B cell (primary cell): ENCODE results near the gene ZNF132.

Source experiments
- CTCF ChIP-seq: fragments of 200-600 bp; IDR thresholded peaks from one replicate; pipeline ENCODE4 v1.8.0; 2022; ENCODE audit warnings: antibody characterized with exemption, mild to moderate bottlenecking
- EZH2 ChIP-seq: IDR thresholded peaks from 2 replicates; pipeline ENCODE4 v1.6.1; 2012; ENCODE audit warnings: borderline replicate concordance, low read depth, mild to moderate bottlenecking, moderate library complexity, low read length; ENCODE audit not compliant: insufficient read depth, poor library complexity, severe bottlenecking

- TF ChIP-seq CTCF, result no peak
- no peak for TF ChIP-seq EZH2
Observed at GRCh38 chr19:58398545-58398944, 41.4 kb downstream of the ZNF132 start.
